HG02759 (cell line): ENCODE results near the gene GOLIM4.
"Not testable (repeated sequence)": the region's sequence is repeated elsewhere in the genome, so short reads cannot be mapped to it uniquely, and the experiment has no call there.

ENCODE experiments used
- ATAC-seq: cut with Tn5 transposase; IDR thresholded peaks from one replicate; pipeline ENCODE4 v1.9.1; 2021; ENCODE audit warnings: mild to moderate bottlenecking, moderate library complexity; ENCODE audit not compliant: unreplicated experiment

The GOLIM4 gene

DNA sequence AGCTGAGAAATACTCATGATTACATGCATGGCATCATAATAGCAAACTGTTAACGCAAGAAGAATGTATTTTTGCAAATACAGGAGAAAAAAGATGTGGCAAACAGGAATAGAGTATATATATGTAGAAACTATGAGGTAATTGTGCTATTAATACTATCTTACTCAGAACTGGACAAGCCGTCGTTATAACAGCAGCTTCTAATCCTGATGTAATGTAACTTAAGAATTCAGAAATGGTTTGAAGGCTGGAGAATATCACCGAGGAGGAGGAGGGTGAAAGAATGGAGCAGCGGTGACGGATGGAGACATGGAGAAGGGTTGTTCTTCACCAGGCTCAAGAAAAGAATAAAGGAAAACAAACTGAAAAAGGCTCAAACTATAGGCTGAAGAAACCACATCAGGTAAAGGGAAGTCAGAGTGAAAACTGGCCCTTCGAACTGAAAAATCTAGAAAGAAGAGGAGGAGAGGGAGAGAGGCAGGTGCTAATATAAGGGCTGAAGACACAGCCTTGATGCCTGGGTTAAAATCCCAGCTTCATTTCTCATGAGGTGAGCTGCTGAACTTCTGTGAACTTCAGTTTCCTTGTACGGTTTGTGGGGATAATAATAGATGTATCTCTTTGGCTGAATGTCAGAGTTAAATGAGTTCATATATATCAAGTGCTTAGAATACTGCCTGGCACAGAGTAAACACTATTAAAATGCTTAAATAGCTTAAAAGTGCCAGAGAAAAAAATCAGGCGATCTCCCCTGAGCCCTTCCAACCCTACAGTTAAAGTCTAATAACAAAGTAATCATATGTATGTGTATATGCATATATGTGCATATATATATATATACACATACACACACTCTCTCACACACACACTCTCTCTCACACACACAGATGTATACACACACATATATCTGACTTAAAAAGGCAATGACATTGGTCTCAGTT, 43.9 kb downstream of the GOLIM4 start:
- peak; percentile 60 for ATAC-seq

DNA sequence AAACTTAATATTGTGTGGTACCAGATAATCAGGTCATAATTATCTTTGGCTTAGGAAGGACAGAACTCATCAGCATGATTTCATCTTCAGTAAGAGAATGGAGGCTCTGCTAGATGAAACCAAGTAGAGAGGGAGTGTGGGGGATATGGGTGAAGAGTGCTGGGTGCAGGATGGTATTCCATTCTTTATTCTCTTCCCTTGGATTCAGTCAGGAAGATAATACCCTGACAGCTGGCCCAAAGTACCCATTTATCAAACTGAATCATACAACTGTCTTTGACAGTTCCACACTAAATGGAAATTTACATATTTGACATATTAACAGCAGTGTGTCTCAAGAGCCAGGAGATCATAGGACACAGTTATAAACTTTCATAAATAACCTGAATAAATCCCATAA, 44.7 kb downstream of the GOLIM4 start:
- ATAC-seq: no peak

DNA sequence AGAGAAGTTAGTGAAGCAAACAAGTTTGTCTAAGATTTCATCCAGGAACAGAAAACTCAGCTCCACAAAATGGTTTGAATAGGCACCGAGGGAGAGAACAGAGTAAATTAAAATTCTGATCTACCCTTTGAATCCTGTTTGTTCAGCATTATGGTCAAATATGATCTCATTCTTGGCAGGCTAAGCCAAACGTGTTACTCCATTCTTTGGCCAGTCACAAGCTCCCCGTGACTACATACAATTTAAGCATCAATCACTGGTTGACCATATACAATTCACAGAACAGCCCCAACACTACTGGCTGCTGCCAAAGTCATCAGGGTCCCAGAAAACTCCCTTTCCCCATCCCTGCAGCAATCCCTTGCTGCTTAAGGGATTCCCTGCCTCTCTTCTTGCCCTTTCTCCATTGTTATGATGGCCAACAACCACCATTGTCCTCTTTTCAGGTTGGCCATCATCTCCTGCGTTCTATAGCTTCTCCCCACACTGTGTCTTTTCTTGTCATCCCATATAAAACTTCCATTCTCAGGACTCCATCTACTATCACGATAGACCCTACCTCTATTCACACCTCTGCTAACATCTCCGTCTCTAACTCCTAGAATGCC, 46.3 kb downstream of the GOLIM4 start:
- no peak for ATAC-seq

DNA sequence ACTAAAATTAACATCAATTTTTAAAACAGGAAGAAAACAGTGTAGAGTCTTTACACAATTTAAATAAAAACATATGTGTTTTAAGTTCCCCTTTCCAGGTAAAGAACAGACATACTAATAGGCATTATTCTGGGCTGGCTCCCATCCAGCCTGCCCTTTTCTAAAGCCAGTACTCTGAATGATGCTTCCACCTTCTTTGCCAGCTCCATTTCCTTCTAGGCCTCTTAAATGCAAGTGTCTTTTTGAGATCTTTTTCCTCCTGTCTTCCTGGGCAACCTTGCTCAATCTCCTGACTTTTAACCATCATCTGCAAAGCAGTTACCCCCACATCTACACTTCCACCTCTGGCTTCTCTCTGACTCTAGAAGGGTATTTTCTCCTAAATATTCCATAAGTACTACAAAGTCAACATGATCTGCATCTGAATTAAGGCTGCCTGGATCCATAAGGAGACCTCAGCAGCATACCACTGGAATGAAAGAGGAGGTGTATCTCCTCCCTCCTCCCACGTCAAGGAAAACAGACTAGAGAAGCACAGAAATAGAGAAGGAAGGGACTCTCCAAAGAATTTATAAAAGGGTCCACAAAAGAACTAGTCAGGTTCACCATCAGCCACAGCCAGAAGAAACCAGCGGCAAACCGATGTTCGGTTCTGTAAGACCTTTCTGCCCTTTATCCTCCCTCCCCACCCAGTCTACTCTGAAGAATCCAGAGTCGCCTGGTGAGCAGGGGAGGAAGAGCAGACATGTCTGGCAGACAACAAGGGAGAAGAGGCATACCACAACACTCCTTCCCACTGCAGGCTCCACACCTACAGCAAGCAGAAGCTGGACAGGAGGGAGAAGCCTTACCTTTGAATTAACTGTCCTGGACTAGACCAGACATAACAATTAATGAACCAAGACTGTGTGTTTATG, 47.1 kb downstream of the GOLIM4 start:
- ATAC-seq: no peak

DNA sequence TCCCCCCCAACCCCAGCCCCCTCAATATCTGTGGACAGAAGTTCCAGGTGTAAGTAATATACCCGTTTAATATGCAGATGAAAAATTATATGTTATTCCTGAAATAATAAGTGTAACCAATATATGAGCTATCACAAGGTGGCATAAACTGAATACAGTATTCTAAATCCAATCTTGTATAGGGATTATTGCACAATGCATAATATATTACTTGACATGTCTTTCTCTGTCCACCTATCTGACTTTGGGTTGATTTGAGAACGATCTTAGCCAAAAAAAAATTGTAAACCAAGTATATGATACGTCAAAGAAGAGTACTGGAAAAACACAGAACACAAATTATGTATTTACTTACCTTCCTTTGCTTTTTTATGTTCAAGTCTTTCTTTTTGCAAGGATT, 47.8 kb downstream of the GOLIM4 start:
- ATAC-seq: no peak

DNA sequence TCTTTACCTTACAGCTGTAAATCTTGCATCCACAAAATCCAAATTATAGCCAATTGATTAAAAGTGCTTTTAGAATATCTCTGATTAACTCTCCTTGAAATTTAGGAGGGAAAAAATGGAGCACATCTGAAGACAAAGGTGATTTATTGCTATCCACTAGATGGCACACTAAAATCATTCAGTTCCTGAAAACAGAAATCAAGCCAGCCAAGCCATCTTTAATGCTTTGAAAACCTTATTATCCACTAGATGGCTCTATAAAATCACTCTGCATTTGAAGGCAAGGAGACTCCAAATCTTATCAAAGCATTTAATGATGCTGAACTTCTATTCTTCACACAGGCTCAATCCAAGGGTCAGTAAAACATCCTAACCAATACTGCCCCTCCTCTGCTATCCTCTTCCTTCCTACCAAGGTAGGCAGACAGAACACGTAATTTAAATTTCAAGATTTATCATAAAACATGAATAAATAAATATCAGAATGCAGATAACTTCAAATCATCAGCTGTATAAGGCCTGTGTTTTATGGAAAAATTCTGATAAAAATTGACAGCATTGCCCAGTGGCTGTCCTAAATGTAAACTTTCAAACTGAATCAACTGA, 48.4 kb downstream of the GOLIM4 start:
- ATAC-seq: peak; percentile 74

DNA sequence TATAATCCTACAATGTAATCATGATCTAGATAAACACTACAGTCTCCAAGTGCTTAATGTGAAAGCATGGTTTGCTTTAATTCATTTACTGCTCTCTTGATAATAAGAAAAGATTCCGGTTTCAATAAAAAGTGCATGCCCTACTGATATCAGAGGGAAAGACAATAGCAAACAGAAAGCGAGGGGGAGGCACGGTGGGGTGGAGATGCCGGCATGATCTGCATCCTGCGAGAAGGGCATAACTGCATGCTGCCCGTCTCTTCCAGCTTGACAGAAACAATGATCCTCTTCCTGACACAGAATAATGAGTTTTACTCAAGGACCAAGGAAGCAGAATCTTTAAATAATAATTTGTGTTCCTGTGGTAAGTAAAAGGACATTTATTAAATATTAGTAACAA, 51.7 kb downstream of the GOLIM4 start:
- no peak for ATAC-seq

DNA sequence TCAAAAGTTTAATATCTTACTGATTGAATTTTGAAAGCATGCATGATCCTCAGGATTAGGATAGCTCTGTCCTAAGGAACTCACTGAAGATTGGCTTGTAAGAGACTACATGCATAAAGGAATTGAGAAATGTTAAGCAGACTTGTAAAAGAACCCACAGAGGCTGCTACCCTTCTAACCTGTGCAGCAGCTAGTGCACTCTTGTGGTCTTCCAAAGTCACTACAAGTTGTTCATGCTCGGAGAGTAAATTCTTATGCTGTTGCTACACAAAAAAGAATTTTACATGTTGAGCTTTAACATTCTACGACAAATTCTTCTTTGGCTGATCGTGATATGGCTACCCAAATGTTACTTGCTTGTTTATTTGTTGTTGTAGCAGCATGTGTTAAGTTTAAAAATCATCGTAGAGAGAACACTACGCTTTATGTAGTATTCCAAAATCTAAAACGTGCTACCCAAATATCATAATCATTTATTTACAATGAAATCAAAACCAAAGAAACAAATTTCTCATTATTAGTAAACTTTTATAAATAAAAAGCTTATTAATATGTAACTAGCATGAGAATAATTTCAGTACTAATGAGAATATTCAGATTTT, 55.0 kb downstream of the GOLIM4 start:
- peak; percentile 81 for ATAC-seq

DNA sequence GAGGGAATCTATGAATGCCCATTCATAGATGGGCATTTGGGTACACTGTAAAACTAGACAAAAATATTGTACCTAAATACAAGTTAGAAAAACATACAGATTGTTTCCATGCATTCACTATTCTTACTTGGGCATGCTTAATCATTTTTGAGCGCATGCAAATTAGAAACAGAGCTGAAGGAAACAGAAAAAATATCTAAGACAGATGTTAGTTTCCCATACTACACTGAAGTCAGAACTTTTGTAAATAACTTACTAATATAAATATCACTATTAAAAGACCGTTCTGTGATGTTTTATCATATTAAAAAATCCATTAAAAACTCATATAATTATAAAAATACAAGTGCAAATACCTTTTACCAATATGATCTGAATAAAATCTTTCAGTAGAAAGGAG, 58.7 kb downstream of the GOLIM4 start:
- no peak for ATAC-seq

DNA sequence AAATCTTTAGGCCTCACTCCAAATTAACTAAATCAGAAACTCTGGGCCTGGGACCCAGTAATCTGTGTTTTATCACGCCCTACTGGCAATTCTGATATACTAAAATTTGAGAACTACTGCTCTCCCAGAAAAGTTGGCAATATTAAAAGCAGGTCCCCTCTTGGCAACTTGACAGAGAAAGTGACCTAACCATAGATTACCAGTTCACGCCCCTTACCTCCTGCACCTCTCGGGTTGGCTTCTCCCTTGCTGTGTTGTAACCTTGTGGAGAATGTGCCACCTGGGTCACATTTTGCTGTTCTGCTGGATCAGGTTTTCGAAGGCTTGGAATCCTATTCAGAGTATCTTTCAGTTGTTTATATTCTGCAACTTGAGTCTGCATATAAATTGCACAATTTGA, 59.1 kb downstream of the GOLIM4 start:
- ATAC-seq: no peak

DNA sequence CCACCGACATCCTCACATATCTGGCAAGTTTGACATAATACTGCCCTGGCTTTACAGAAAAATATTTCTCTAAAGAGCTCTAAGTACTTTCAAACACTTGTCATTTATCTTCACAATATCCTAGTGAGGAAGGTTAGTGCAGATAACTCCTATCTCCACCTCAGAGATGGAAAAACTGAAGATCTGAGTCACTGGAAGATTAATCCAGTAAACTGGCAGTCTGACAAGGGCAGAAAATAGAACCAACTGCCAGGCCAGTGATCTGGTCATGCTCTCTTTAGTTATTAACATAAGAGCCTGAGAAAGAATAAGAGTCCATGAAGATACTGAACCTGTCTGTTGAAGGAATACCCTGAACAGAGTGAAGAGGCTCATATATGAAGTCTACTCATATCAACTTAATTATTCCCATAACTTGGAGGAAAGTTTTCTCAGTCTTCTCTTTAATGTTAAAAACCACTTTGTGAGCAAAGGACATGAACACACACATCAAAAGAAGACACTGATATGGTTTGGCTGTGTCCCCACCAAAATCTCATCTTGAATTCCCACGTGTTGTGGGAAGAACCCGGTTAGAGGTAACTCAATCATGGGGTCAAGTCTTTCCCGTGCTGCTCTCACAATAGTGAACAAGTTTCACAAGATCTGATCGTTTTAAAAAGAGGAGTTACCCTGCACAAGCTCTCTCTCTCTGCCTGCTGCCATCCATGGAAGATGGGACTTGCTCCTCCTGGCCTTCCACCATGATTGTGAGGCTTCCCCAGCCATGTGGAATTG, 61.4 kb downstream of the GOLIM4 start:
- no peak for ATAC-seq

DNA sequence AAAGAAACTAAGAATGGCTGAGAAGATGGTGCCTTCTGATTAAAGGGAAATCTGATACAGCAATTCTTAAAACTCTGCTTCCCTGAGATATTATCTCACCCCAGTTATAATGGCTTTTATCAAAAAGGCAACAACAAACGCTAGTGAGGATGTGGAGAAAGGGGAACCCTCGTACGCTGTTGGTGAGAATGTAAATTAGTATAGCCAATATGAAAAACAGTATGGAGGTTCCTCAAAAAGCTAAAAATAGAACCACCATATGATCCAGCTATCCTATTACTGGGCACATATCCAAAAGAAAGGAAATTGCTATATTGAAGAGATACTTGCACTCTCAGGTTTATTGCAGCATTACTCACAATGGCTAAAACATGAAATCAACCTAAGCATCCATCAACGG, 65.1 kb downstream of the GOLIM4 start:
- no peak for ATAC-seq

DNA sequence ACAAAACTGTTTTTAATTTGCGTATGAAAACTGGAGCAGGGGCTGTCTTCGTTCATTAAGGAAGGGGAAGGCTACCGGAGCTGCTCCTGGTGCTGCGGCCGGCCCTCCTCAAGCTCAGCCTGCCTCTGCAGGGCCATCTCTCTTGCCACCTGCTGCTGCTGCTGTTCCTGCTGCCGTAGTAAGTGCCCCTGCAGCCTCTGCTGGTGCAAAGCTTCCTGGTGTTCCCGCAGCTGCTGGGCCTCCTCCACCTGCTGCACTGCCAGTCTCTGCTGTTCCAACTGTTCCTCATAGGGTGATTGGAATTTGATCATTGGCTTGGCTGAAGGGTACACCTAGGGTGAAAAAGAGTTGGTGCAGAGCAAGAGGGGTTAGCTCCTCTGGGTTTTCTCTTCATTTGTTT, 66.0 kb downstream of the GOLIM4 start:
- ATAC-seq: no peak

DNA sequence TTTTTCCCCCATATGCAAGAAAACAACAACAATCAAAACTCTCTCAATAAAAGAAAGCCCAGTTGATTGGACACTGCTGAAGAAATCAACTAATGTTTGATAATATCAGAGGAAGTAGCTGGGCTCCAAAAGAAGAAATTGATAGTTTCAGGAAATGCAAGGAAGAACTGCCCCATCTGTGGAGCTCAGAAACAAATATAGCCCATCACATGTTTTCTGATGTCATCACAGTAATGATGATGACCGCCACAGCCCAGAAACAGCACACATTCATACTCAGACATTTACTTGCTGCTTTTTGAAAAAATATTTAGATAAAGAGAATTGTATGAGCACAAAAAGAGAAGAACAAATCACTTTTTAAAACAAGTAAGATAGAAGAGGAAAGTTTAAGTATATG, 67.6 kb downstream of the GOLIM4 start:
- ATAC-seq: no peak

DNA sequence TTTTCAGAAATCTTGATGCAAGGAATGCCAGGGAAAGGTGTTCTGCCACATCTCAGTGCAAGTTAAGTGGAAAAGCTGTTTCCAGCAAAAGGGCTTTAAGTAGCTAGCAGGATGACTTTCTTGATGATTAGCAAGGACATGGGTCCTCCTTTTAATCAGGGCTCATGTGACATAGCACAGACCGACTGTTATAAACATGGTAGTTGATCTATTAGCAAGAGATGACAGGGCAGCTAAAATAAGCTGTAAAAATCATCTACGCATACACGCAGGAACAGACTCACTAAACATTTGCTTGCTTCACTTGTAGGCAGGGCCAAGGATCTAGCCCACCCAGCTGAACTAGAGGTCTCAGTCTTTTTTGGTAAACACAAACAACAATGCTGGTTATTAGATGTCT, 69.0 kb downstream of the GOLIM4 start:
- ATAC-seq: no peak

DNA sequence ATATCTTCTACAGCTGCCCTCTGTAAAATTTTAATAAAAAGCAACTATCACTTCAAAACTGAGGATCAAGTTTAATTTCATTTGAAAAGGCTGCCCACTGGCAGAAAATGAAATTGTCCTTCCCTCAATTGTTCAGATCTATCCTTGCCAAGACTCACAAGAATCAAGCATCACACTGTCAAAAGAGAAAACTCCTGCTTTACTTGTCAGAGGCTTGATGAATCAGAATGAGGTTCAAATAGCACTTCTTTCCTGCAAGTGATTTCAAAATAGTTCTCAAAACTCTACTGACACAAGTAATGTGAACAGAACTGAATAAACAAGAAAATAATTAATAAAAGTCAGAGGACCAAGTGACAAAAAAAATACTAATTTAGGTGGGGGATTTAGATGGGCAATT, 70.6 kb downstream of the GOLIM4 start:
- no peak for ATAC-seq

DNA sequence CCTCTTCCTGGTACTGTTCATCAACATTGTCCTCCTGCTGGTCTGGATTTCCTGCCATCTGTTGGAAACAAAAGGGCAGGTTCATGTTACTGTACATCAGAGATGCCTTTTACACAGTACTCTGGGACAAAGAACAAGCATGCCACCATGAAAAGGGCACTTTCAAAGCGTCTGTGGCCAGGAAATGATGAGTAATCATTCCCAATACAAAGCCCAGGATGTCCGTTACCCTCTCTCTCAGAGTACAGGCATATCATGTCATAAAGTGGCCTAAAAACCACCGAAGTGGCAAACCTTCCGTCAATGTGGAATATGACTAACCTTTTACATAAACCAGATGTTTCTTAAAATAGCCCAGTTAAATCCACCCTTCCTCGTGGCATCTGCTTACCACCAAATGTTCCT, 71.2 kb downstream of the GOLIM4 start:
- peak; percentile 64 for ATAC-seq

DNA sequence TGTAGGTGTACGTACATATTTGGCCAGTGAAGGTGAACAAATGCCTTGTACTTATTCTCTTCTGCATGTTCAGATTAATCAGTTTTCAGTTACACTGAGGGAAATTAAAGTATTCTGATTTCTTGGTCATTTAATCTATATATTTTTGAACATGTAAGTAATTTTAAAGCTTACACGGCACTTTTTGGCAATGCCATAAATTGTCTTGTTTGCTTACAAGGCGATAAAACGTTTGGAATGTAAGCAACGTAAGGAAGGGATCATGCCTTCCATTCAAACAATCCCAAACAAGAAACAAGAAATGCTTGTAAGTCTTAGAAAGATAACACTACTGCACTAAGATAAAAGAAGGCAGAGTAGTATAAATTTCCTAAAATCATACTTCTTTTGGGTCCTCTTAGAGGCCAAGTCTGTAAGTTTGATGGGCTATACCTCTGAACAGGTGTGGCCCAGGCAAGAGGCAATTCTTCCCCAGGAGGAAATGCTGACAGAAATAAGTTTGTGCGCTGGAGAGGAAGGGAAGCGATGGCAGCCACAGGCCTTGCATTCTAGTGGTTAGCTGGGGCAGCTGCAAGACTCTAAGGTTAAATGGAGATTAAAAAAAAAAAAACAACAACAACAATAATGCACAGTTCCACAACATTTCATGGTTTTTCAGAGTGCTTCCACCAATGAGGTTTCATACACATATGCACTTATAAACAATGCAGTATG, 73.8 kb downstream of the GOLIM4 start:
- ATAC-seq: no peak

DNA sequence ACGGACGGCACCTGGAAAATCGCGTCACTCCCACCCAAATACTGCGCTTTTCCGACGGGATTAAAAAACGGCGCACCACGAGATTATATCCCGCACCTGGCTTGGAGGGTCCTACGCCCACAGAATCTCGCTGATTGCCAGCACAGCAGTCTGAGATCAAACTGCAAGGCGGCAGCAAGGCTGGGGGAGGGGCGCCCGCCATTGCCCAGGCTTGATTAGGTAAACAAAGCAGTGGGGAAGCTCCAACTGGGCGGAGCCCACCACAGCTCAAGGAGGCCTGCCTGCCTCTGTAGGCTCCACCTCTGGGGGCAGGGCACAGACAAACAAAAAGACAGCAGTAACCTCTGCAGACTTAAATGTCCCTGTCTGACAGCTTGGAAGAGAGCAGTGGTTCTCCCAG, 84.4 kb downstream of the GOLIM4 start:
- ATAC-seq: not testable (repeated sequence)
